ENCODE measurements around the gene MPI.

MPI gene

GRCh38 chr15:74878273-74878672 lies 11.6 kb upstream of the MPI start:
- CTCF ChIA-PET, result interaction anchor here (0.6 kb wide), 1 partner anchor 19 kb away, joined by 3 read pairs; no protein-coding TSS in a partner anchor
- no peak overlapping the region for H3K27ac ChIP-seq (ENCODE audit: extremely low read depth, low read depth, low read length)
- no peaks in the 10 kb centered on the region for H3K36me3 ChIP-seq (ENCODE audit: control insufficient read depth in 2 of 2, insufficient read depth in 1 of 2, low read length in 2 of 2)
- no peaks in the 10 kb centered on the region for H3K4me1 ChIP-seq (ENCODE audit: control insufficient read depth, insufficient read depth, low read length)
- TF ChIP-seq WT1 (tag by site-specific recombination; IDR thresholded peaks at IDR 0.05) (no peak), ZNF362 (tag by site-specific recombination; IDR thresholded peaks at IDR 0.05) (no peak), PBX3 (CRISPR knock-in tag; IDR thresholded peaks at IDR 0.05) (no peak), ZNF792 (tag by site-specific recombination; IDR thresholded peaks at IDR 0.05) (no peak), MZF1 (tag by site-specific recombination; IDR thresholded peaks at IDR 0.05; ENCODE audit: borderline replicate concordance) (no peak), BCL11B (tag by site-specific recombination; IDR thresholded peaks at IDR 0.05; ENCODE audit: low read depth) (no peak), ZNF639 (tag by site-specific recombination; IDR thresholded peaks at IDR 0.05) (no peak), ZNF24 (tag by site-specific recombination; IDR thresholded peaks at IDR 0.05) (no peak), ZNF626 (tag by site-specific recombination; IDR thresholded peaks at IDR 0.05) (no peak), ZNF157 (tag by site-specific recombination; IDR thresholded peaks at IDR 0.05) (no peak), ZNF214 (tag by site-specific recombination; IDR thresholded peaks at IDR 0.05; ENCODE audit: borderline replicate concordance) (no peak), PRDM4 (tag by site-specific recombination; IDR thresholded peaks at IDR 0.05) (no peak), ZNF488 (tag by site-specific recombination; IDR thresholded peaks at IDR 0.05) (no peak), ZBTB11 (tag by site-specific recombination; conservative IDR thresholded peaks at IDR 0.05; ENCODE audit: low read depth) (no peak), ZBTB21 (tag by site-specific recombination; IDR thresholded peaks at IDR 0.05) (no peak), ZNF248 (tag by site-specific recombination; IDR thresholded peaks at IDR 0.05) (no peak), ZNF777 (tag by site-specific recombination; IDR thresholded peaks at IDR 0.05; ENCODE audit: borderline replicate concordance) (no peak), ZNF223 (tag by site-specific recombination; IDR thresholded peaks at IDR 0.05) (no peak), ZSCAN5A (tag by site-specific recombination; IDR thresholded peaks at IDR 0.05) (no peak), HIC1 (tag by site-specific recombination; IDR thresholded peaks at IDR 0.05) (no peak)
- no peaks in the 10 kb centered on the region for H3K9me3 ChIP-seq (ENCODE audit: control insufficient read depth, insufficient read depth, low read depth, low read length)
- no peak overlapping the region for H3K4me3 ChIP-seq (ENCODE audit: low read depth, low read length)
- POLR2A ChIA-PET, result no interaction called here

All from HEK293 (cell line).